Measurements from ENCODE around the gene SPHK2.
"Not testable (repeated sequence)": the region's sequence is repeated elsewhere in the genome, so short reads cannot be mapped to it uniquely, and the experiment has no call there.

The SPHK2 gene

DNA sequence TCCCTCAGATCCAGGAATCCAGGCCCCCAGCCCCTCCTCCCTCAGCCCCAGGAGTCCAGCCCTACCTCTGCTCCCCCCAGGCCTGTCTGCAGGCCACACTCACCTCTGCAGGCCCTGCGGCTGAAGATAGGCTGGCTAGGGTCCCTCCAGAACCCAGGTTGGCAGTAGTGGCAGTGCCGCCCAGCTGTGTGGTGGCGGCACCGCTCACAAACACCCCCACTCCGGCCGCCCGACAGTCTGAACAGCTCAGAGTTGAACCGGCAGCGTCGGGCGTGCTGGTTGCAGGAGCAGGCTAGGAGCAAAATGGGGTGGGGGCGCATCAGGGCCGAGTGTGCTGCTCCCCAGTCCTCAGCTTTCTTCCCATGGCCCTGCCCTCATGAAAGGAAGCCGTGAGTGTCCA, 45.2 kb downstream of the SPHK2 start:
- DNase-seq: no peak

DNA sequence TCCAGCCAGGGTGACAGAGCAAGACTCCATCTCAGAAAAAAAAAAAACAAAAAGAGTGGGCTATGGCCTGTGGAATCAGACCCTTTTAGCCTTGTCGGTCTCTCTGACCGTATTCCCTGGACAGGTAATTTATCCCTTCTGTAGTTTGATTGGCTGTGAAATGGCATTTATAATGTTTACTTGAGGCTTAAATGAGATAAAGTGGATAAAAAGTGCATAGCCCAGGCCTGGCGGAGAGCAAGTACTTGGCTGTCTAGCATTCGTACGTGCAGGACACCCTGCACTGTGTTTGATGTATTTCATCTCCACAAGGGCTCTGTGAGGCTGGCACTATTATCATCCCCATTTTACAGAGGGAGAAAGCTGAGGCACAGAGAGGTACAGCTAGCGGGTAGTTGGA, 46.5 kb downstream of the SPHK2 start:
- no peak for DNase-seq

DNA sequence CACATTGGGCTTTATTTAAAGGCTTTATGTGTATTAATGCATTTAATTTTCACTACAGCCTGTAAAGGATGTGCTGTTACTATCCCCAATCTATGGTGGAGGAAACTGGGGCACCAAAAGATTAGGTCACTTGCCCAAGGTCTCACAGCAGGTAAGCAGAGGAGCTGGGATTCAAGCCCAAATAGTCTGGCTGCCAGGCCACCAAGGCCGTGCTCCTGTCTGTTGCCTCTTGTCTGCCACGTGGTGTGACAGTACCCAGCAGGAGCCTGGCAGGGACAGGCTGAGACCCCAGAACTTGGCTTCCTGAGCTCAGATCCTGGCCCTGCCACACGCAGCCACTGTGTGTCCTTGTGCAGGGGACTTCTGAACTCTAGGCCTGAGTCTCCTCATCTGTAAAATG, 49.0 kb downstream of the SPHK2 start:
- DNase-seq: no peak

DNA sequence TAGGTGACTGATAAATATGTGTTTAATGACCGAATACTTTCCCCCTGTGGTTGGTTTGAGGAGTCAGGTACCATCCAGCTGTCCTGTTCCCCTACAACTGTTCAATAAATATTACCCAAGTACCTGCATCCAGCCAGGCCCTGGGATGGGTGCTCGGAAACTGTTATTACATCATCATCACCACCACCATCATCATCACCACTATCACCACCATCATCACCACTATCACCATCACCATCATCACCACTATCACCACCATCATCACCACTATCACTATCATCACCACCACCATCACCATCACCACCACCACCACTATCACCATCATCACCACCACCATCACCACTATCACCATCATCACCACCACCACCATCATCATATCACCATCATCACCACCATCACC, 49.5 kb downstream of the SPHK2 start:
- no peak for DNase-seq

DNA sequence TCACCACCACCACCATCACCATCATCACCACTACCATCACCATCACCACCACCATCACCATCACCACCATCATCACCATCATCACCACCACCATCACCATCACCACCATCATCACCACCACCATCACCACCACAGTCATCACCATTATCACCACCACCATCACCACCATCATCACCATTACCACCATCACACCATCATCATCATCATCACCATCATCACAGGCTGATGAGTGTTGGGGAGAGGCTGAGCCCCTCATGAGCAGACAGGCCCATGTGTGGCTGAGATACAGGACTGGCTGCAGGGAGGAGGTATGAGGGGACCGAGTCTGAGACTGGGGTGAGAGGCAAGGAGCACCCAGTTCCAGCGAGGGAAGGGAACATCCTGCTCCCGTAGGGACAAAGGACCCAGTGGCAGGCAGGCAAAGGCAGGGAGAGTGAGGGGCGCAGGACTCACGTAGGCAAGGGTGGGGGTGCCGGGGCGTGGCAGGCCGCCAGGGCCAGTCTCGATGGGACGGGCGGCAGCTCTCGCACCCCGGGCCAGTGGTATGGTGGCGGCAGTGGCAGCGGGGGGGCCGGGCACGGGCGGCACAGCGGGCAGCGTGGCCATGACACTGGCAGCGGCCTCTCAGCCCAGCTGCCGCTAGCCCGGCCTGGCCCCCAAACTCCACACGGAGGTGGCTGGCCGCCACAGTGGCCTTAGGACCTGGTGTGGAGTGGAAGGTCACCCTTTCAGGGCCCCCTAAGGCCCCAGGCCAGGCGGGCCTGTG, 50.8 kb downstream of the SPHK2 start:
- DNase-seq: no peak

DNA sequence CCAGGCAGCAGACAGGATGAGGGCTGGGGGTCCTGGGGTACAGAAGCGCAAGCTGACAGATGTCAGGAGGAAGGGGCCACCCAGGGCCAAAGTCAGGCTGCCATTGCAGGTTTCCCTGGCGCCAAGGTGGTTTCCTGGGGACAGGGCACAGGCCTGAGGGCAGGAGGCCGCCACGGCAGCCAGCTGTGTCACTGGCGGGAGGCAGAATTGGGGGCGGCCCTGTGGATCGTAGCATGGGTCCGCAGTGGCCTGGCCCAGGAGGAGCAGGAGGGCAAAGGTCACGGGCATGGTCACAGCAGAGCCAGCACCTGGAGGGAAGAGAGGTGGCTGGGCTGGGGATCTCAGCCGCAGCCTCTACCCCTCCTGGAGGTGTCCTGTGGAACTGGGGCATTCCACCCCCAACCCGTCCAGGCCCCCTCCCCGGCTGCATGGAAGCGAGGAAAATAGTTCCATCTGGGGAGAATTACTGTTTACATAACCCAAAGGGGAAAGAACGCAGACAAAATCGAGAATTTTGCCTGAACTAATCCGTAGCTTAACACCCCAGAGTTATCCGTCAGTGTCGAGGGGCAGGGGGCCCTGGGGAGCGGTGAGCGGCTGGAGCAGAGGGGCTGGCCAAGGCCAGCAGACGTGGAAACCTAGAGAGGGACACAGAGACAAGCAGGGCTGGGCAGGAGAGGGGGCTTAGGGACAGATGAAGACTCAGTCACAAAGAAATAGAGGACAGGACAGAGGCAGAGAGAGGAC, 51.6 kb downstream of the SPHK2 start:
- no peak for DNase-seq

DNA sequence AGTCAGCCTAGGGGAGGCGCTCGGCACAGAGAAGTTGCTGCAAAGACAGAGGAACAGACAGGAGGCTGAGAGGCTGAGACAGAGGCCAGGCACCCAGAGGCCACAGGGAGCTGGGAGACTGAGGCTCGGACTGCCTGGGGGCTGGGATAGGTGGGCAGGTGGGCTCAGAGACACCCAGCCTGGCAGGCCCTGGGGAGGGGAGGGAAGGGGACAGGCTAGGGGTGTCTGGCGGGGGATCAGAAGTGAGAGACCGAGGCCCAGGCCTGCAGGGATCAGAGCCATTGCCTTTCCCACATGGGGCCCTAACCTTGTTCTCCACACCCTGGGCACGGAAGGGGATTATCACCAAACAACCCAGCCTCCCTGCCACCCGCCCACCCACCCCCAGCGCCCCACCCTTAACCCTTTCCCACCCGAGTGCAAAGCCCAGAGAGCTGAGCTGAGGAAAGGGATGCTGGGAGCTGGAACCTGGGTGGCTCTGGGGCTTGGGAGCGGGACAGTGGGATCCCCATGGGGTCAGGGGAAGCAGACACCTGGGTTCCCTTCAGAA, 52.2 kb downstream of the SPHK2 start:
- DNase-seq: no peak

DNA sequence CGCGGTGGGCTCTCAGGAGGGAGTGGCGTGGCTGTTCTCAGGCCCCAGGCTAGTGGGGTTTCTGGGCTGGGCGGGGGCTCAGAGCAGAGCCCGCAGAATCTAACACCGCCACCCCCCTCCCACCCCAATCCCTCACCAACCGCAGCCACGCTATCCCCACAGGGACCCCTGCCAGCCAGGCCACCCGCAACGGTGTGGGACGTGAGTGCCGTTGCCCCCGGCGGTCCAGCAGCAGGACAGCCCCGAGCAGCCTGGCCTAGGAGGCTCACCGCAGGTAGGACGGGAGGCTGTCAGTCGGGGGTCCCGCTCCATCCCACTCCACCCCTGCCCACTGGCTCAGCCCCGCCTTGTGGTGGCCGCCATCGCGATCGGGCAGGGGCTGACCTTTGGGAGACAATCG, 53.7 kb downstream of the SPHK2 start, which contains the start of gene NTN5:
Gene NTN5, minus strand, starts transcription at position 24 of the 400 bp plus-strand sequence. CDS start 2,031 bp downstream, outside the sequence.
- no peak for DNase-seq

DNA sequence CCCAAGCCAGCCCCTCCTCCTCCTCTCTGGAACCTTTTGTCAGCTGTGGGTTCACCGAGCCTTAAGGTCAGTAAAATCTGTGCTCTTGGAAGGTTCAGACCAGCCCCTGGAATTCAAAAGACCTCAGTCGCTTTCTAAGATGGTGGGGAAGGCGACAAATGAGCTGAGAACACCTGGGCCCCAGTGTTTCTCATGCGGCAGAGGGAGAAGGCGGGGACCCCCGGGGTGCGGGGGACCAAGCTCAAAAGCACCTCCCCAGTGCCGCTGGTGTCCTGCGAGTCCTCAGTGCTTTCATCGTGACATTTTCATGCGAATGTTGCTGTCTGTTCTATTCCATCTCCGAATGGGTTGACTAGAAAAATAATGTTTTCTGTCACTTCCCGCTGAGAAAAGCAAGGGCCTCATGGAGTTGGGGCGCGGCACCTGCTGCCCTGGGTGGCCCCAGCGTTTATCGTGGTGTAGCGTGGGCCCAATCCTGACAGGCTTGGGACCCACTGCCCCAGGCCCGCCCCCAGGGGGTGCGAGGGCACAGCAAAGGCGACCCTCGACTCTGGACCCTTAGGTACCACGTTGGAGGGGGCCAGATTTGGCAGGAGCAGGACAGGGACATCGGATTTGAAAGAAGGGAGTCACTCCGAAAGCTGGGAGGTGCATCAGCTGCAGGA, 54.3 kb downstream of the SPHK2 start:
- DNase-seq: no peak

DNA sequence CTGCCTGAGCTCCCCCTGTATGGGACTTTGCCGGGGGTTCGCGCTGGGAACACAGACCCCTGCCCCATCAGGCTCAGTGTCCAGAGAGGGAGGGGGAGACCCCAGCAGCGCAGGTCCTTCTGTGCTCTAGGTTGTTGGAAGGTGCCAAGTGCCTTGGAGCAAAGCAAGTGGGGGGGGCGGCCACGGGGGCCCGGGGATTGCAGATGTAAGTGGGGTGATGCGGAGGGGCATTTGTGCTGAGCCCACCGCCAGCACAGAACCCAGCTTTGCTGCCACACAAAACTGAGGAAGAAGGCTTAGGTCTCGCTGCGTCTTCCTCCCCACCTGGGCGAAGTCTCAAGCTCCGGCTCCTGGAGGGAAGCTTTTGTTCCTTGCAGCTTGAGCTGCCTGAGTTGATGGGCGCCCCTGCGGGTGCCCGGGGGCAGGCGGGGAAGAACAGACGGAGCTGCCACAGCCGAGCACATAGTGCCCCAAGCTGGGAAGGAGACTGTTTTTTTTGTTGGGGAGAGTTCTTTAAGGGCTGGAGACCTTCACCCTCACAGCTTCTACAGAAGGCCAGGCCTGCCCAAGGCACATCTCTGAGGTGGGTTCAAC, 55.0 kb downstream of the SPHK2 start:
- DNase-seq: no peak

DNA sequence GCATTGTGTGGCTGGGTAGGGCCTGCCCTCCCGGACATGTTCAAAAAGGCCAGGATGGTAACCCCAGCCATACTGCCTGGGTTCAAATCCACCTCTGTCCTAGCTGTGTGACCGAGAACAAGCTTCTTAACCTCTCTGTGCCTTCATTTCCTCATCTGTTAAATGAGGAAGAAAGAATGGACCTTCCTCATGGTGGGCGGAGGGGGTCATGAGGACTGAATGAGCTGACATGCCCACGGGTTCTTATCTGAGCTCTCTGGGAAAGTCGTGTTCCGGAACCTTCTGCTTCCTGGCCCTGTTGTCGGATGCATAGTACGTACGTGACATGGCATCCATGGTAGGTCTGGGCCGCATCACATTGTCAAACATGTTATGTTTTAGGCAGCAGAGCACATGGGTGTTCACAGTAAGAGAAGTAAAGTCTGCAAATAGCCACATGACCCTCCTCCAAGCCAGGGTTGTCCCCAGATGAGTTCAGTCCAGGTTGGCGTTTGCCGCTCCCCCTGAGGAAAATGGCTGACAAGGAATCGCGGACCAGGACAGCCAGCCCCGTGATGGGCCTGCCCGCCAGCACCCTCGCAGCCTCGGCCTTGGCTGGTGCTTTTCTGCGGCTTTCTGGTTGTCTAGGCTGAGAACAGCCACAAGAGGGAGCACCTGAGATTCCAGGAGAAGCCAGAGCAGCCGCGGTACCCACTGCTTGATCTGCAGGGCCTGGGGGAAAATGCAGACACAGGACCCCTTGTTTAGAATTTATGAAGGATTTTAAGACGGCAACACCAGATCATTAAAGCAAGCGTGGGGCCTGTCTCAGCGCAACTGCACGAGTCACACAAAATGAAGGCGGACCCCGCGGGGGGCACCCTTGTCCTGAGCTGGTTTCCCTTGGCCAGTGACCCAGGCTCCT, 55.9 kb downstream of the SPHK2 start:
- DNase-seq: peak; percentile 84

DNA sequence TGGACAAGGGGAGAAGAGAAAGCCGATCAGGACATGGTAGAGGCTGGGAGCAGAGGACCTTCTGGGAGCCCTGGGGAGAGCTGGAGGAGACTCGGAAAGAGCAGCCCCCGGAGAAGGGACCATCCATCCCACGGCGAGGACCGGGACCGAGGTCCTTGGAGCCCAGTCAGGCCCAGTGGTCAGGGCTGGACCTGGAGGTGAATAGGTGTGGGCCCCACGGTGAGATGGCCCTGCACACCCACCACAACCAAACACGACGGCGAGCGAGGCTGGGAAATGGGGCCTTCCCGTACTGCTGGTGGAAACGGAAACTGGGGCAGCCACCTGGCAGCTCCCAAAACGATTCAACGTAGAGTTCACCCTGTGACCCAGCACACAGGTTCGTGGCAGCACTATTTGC, 57.2 kb downstream of the SPHK2 start:
- DNase-seq: no peak

DNA sequence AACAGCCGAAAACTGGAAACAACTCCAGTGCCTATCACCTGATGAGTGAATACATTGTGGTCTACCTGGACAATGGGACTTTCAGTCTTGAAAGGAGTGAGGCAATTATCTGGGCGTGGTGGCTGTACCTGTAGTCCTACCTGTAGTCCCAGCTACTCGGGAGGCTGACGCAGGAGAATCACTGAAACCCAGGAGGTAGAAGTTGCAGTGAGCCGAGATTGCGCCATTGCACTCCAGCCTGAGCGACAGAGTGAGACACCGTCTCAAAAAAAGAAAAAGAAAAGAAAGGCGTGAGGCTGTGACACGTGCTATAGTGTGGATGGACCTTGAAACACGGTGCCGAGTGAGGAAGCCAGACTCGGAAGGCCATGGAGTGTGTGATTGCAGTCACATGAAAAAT, 57.6 kb downstream of the SPHK2 start:
- no peak for DNase-seq

DNA sequence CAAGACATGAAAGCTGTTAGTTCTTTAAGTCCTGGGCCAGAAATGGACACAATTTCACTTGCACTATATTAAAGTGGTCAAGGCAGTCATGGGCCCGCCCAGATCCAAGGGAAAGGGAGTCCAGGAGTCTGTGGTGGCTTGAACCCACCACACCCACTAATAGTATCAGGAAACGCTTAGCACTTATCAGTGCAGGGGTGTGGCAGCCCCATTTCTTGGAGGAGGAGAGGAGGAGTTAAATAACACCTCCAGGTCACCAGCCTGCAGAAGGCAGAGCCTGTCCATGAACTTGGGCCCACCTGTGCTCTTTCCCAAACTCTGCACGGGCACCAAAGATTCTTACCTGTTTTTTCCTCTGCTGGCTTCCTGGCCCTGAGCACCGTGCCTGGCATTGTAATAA, 58.9 kb downstream of the SPHK2 start:
- no peak for DNase-seq

DNA sequence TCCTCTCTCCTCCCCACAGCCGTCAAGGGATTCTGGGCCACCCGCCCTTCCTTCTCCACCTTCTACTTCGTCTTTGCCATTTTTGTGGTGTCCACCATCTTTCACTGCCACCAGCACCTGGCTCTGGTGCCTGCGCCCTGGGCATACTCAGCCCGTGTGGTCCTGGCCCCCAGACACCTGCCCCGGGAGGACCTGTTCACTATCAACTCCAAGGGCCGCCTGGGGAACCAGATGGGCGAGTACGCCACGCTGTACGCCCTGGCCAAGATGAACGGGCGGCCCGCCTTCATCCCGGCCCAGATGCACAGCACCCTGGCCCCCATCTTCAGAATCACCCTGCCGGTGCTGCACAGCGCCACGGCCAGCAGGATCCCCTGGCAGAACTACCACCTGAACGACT, 60.7 kb downstream of the SPHK2 start:
- DNase-seq: not testable (repeated sequence)

Data from stimulated activated CD8-positive, alpha-beta memory T cell treated with anti-CD3 and anti-CD28 coated beads, Interleukin-4, amount 100 ng/mL, for 48 hours (primary cell).